MM.1S (cell line): ENCODE results near the gene SLC35F3.
"Not testable (repeated sequence)": the region's sequence is repeated elsewhere in the genome, so short reads cannot be mapped to it uniquely, and the experiment has no call there.

Experiments
- DNase-seq: peaks from one replicate; pipeline ENCODE4 v3.0.0-alpha.2; 2015
- H2AFZ ChIP-seq: fragments of 300-600 bp; sonication (generic); 2 replicates; pipeline ENCODE4 v1.6.0; 2016; ENCODE audit warnings: antibody characterized with exemption, low read length
- H3F3A ChIP-seq: fragments of 300-600 bp; sonication (generic); 2 replicates; pipeline ENCODE4 v1.6.1; 2016; ENCODE audit warnings: mild to moderate bottlenecking, antibody characterized with exemption, low read length, moderate library complexity, mixed read lengths; ENCODE audit not compliant: insufficient read depth
- H3K27ac ChIP-seq: fragments of 300-600 bp; sonication (generic); 2 replicates; pipeline ENCODE4 v1.5.1; 2016; ENCODE audit warnings: mild to moderate bottlenecking, low read length
- H3K27me3 ChIP-seq: fragments of 300-600 bp; sonication (generic); replicated peaks from 2 replicates; pipeline ENCODE4 v1.6.0; 2016; ENCODE audit warnings: low read length; ENCODE audit not compliant: insufficient read depth
- H3K36me3 ChIP-seq: fragments of 300-600 bp; sonication (generic); replicated peaks from 2 replicates; pipeline ENCODE4 v1.6.1; 2016; ENCODE audit warnings: mild to moderate bottlenecking, low read length, mixed read lengths; ENCODE audit not compliant: insufficient read depth
- H3K4me1 ChIP-seq: fragments of 300-600 bp; sonication (generic); 2 replicates; pipeline ENCODE4 v1.6.1; 2016; ENCODE audit warnings: low read length, mixed read lengths
- H3K4me2 ChIP-seq: fragments of 300-600 bp; sonication (generic); 2 replicates; pipeline ENCODE4 v1.6.0; 2016; ENCODE audit warnings: low read depth, low read length
- H3K4me3 ChIP-seq: fragments of 300-600 bp; sonication (generic); 2 replicates; pipeline ENCODE4 v1.5.1; 2016; ENCODE audit warnings: low read length, mixed read lengths
- H3K79me2 ChIP-seq: fragments of 300-600 bp; sonication (generic); 2 replicates; pipeline ENCODE4 v1.6.1; 2016; ENCODE audit warnings: mixed run types, low read length, mixed read lengths
- H3K9ac ChIP-seq: fragments of 300-600 bp; sonication (generic); 2 replicates; pipeline ENCODE4 v1.6.1; 2016; ENCODE audit warnings: low read length, mixed read lengths
- H3K9me2 ChIP-seq: fragments of 300-600 bp; sonication (generic); replicated peaks from 2 replicates; pipeline ENCODE4 v1.6.1; 2016; ENCODE audit warnings: mild to moderate bottlenecking, low read length, mixed read lengths; ENCODE audit not compliant: insufficient read depth
- H3K9me3 ChIP-seq: fragments of 300-600 bp; sonication (generic); replicated peaks from 2 replicates; pipeline ENCODE4 v1.6.1; 2016; ENCODE audit warnings: mild to moderate bottlenecking, low read length, mixed read lengths; ENCODE audit not compliant: insufficient read depth
- H4K20me1 ChIP-seq: fragments of 300-600 bp; sonication (generic); 2 replicates; pipeline ENCODE4 v1.6.1; 2016; ENCODE audit warnings: mild to moderate bottlenecking, low read length, moderate library complexity, mixed read lengths; ENCODE audit not compliant: insufficient read depth
- EZH2 ChIP-seq: fragments of 300-600 bp; sonication (generic); optimal IDR thresholded peaks from 2 replicates; pipeline ENCODE3; 2017; ENCODE audit warnings: low read depth, mild to moderate bottlenecking, antibody characterized with exemption, low read length, mixed read lengths
- EZH2phosphoT487 ChIP-seq: fragments of 300-600 bp; sonication (generic); IDR thresholded peaks from 2 replicates; pipeline ENCODE4 v1.6.1; 2018; ENCODE audit warnings: antibody characterized with exemption, low read length
- TF ChIP-seq, protein P1 (sequence below): fragments of 300-600 bp; sonication (generic); IDR thresholded peaks from 2 replicates; pipeline ENCODE4 v1.5.1; 2016; ENCODE audit warnings: antibody characterized with exemption, low read length, mixed read lengths

The SLC35F3 gene

GRCh38 chr1:233883671-233884070 is 20.8 kb upstream of the SLC35F3 start:
- H3K27me3 ChIP-seq, result no peaks in the 10 kb centered on the region
- H3K4me2 ChIP-seq, result no peak overlapping the region
- H2AFZ ChIP-seq, result no peak overlapping the region
- H3K79me2 ChIP-seq, result no peaks in the 10 kb centered on the region
- no peaks in the 10 kb centered on the region for H3K9me3 ChIP-seq
- H3F3A ChIP-seq, result no peaks in the 10 kb centered on the region
- no peak overlapping the region for H3K4me3 ChIP-seq
- H3K36me3 ChIP-seq, result no peaks in the 10 kb centered on the region
- TF ChIP-seq EZH2phosphoT487 (no peak), EZH2 (no peak)
- TF ChIP-seq, protein P1, sequence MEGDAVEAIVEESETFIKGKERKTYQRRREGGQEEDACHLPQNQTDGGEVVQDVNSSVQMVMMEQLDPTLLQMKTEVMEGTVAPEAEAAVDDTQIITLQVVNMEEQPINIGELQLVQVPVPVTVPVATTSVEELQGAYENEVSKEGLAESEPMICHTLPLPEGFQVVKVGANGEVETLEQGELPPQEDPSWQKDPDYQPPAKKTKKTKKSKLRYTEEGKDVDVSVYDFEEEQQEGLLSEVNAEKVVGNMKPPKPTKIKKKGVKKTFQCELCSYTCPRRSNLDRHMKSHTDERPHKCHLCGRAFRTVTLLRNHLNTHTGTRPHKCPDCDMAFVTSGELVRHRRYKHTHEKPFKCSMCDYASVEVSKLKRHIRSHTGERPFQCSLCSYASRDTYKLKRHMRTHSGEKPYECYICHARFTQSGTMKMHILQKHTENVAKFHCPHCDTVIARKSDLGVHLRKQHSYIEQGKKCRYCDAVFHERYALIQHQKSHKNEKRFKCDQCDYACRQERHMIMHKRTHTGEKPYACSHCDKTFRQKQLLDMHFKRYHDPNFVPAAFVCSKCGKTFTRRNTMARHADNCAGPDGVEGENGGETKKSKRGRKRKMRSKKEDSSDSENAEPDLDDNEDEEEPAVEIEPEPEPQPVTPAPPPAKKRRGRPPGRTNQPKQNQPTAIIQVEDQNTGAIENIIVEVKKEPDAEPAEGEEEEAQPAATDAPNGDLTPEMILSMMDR, result no peak
- no peak overlapping the region for H3K27ac ChIP-seq
- H3K9ac ChIP-seq, result no peak overlapping the region
- DNase-seq, result no peak
- no peaks in the 10 kb centered on the region for H4K20me1 ChIP-seq
- no peaks in the 10 kb centered on the region for H3K9me2 ChIP-seq
- H3K4me1 ChIP-seq, result no peaks in the 10 kb centered on the region

DNA sequence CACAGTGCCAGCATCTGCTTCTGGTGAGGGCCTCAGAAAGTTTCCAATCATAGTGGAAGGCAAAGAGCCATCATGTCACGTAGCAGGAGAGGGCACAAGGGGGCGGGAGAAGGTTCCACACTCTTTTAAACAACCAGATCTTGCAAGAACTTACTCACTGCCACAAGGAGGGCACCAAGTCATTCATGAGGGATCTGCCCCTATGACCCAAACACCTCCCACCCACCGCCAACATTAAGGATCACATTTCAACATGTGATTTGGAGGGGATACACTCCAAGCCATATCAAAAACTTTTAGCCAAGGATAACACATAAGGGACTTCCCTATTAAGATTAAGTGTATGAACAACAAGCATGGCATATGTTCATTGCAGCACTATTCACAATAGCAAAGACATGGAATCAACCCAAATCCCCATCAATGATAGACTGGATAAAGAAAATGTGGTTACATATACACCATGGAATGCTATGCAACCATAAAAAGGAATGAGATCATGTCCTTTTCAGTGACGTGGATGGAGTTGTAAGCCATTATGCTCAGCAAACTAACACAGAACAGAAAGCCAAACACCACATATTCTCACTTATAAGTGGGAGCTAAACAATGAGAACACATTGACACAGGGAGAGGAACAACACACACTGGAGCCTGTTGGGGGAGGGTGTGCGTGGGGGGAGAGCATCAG is 19.9 kb upstream of the SLC35F3 start:
- H3K4me3 ChIP-seq, result no peak overlapping the region
- no peak overlapping the region for H3K4me2 ChIP-seq
- no peaks in the 10 kb centered on the region for H3K9me3 ChIP-seq
- no peaks in the 10 kb centered on the region for H4K20me1 ChIP-seq
- H3K9me2 ChIP-seq, result no peaks in the 10 kb centered on the region
- H3K4me1 ChIP-seq, result no peaks in the 10 kb centered on the region
- no peaks in the 10 kb centered on the region for H3K27me3 ChIP-seq
- H3F3A ChIP-seq, result no peaks in the 10 kb centered on the region
- no peak overlapping the region for H3K9ac ChIP-seq
- H3K79me2 ChIP-seq, result no peaks in the 10 kb centered on the region
- H2AFZ ChIP-seq, result no peak overlapping the region
- no peaks in the 10 kb centered on the region for H3K36me3 ChIP-seq
- no peak overlapping the region for H3K27ac ChIP-seq
- TF ChIP-seq EZH2, result no peak
- no peak for TF ChIP-seq EZH2phosphoT487
- TF ChIP-seq, protein P1, result no peak
- DNase-seq, result no peak

- H3K9me2 ChIP-seq, result no peaks in the 10 kb centered on the region
- H3K4me1 ChIP-seq, result no peaks in the 10 kb centered on the region
- H3K79me2 ChIP-seq, result no peaks in the 10 kb centered on the region
- H3K36me3 ChIP-seq, result no peaks in the 10 kb centered on the region
- H3K4me3 ChIP-seq, result no peak overlapping the region
- no peak overlapping the region for H3K27ac ChIP-seq
- H4K20me1 ChIP-seq, result no peaks in the 10 kb centered on the region
- no peaks in the 10 kb centered on the region for H3K27me3 ChIP-seq
- no peak for DNase-seq
- no peaks in the 10 kb centered on the region for H3F3A ChIP-seq
- TF ChIP-seq EZH2 (no peak), EZH2phosphoT487 (no peak)
- TF ChIP-seq, protein P1, result no peak
- H3K9me3 ChIP-seq, result no peaks in the 10 kb centered on the region
- no peak overlapping the region for H3K4me2 ChIP-seq
- H3K9ac ChIP-seq, result no peak overlapping the region
- H2AFZ ChIP-seq, result no peak overlapping the region
Observed at GRCh38 chr1:233885196-233885920, 19.1 kb upstream of the SLC35F3 start.

DNA sequence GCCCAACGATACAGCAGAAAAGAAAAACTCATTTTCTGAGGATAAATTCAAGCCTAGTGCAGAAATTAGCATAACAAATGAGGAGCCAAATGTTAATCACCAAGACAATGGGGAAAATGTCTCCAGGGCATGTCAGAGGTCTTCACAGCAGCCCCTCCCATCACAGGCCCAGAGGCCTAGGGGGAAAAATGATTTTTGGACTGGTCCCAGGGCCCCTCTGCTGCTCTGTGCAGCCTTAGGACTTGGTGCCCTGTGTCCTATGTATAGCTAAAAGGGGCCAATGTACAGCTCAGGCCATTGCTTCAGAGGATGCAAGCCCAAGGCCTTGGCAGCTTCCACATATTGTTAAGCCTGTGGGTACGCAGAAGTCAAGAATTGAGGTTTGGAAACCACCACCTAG is 13.3 kb upstream of the SLC35F3 start:
- not testable (repeated sequence) for DNase-seq, H4K20me1 ChIP-seq, H3K27me3 ChIP-seq, H3K9me3 ChIP-seq, H3K4me2 ChIP-seq, H3K9me2 ChIP-seq, H3K79me2 ChIP-seq, H3K4me1 ChIP-seq, H3F3A ChIP-seq, H3K36me3 ChIP-seq, H3K27ac ChIP-seq, H2AFZ ChIP-seq, H3K9ac ChIP-seq, H3K4me3 ChIP-seq
